ENCODE data around the gene SUGCT.

- TF ChIP-seq CTCF (conservative IDR thresholded peaks at IDR 0.05; ENCODE audit: low read depth, low read length) (no peak), EZH2 (IDR thresholded peaks at IDR 0.05; ENCODE audit: borderline replicate concordance, low read depth, low read length, poor library complexity, severe bottlenecking) (no peak)
Observed at GRCh38 chr7:40544221-40544723, 409.5 kb downstream of the SUGCT start.

All from A673 (cell line).